Vagina (tissue), 2 donors: Measurements from ENCODE around the gene CRACDL. TPM values are rescaled to one million over a fixed set of nuclear protein-coding genes. Genes with fewer than 3 reads are reported as not detected.

Source experiments
- DNase-seq, 2 donors: peaks; one replicate each; pipeline ENCODE4 v3.0.0-alpha.2; 2017; ENCODE audit errors: extremely low spot score in 2 of 2
- H3K27ac ChIP-seq: fragments of 200-600 bp; sonication (generic); one replicate; pipeline ENCODE4 v1.5.1; 2019
- H3K27me3 ChIP-seq: fragments of 200-600 bp; sonication (generic); one replicate; pipeline ENCODE4 v1.5.1; 2019
- H3K36me3 ChIP-seq, 2 donors: fragments of 200-600 bp; sonication (generic); one replicate each; pipeline ENCODE4 v1.5.1; 2017 to 2019
- H3K4me1 ChIP-seq: fragments of 200-600 bp; sonication (generic); one replicate; pipeline ENCODE4 v1.5.1; 2019
- H3K4me3 ChIP-seq, 2 donors: fragments of 200-600 bp; sonication (generic); 1 replicate in 1 of 2; 2 replicates in 1 of 2; pipeline ENCODE4 v1.5.1; 2016 to 2019
- H3K9me3 ChIP-seq: fragments of 200-600 bp; sonication (generic); one replicate; pipeline ENCODE4 v1.5.1; 2019
- POLR2A ChIP-seq, 2 donors: fragments of 450-650 bp; IDR thresholded peaks; one replicate each; pipeline ENCODE4 v1.6.1; 2017; ENCODE audit warnings: antibody characterized with exemption in 2 of 2, mild to moderate bottlenecking in 2 of 2, moderate library complexity in 2 of 2
- POLR2AphosphoS5 ChIP-seq, 2 donors: sonication (generic); formaldehyde crosslinking; IDR thresholded peaks; one replicate each; pipeline ENCODE4 v1.9.0; 2017; ENCODE audit warnings: antibody characterized with exemption in 2 of 2, mild to moderate bottlenecking in 2 of 2, low read depth in 1 of 2; ENCODE audit not compliant: insufficient read depth in 1 of 2
- intact Hi-C: fragments of 100-400 bp; cut with DNase I; formaldehyde crosslinking; loops from one replicate; pipeline ENCODE4 v1.15.1; 2023
- small RNA-seq: library from RNA; depleted of rRNA; stranded (forward); fragments of <200 nt; gene quantifications from one replicate; pipeline ENCODE3, GENCODE V24; 2016
- total RNA-seq: library from RNA; depleted of rRNA; stranded (reverse); fragments of >200 nt; gene quantifications from one replicate; pipeline ENCODE4 v1.2.3, GENCODE V29; 2016
- TF ChIP-seq, protein P1 (sequence below), 3 experiments: fragments of 450-650 bp in 2 of 3; fragments of 200-600 bp in 1 of 3; sonication (generic) in 1 of 3; IDR thresholded peaks; one replicate each; pipeline ENCODE4 v1.5.1; 2017 to 2019; ENCODE audit warnings: antibody characterized with exemption in 3 of 3, mild to moderate bottlenecking in 2 of 3, moderate library complexity in 2 of 3

Gene CRACDL
- total RNA-seq, 1 donor from 2014 or later: 6.4 TPM

DNA sequence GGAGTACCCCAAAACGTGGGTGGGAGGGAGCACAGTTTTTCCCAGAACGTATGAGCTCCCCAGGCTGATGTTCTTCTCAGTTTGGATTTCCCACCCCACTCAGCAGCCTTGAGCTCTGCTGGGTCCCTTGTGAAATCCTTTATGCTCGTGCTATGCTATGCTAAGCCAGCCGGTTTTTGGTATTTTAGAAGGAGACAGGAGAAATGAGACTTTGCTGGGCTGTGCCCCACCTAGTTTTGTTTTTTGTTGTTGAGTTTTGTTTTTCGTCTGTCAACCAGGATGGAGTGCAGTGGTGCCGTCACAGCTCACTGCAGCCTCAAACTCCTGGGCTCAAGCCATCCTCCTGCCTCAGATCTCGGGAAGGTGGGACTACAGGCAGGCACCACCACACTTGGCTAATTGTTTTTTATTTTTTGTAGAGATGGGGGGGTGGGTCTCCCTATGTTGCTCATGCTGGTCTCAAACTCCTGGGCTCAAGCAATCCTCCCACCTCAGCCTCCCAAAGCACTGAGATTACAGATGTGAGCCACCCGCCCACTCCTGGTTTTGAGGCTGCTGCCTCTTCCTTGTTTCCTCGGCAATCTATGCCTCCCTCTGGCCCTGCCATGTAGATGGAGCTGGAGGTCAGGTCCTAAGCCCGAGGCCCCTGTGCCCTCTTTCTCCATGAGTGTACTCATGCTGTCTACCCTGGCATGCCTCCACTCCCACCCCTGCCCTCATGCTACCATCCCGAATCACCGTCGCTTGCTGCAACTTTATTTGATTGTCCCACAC, 187.5 kb downstream of the CRACDL start:
- intact Hi-C loops: no loop called here

DNA sequence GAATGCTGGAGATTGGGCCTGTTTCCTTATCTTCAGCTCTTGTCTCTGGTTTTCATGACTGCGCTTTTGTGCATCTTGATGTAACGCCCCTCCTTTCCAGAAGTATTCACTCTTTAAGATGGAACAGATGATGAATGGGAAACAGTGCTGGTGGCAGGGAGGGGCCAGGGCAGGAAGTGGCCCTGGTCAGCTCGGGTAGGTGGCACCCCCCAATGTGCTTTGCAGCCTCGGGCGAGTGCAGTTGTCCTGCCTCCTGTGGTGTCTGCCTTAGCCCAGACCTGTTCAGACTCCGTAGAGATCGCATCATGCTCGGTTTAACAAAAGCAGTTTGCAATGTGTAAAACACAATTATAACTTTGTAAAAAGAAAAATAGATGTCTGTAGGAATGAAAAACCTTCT, 188.1 kb downstream of the CRACDL start:
- H3K4me3 ChIP-seq: no peak overlapping the region
- no peaks in the 10 kb centered on the region for H3K27me3 ChIP-seq
- TF ChIP-seq, protein P1, sequence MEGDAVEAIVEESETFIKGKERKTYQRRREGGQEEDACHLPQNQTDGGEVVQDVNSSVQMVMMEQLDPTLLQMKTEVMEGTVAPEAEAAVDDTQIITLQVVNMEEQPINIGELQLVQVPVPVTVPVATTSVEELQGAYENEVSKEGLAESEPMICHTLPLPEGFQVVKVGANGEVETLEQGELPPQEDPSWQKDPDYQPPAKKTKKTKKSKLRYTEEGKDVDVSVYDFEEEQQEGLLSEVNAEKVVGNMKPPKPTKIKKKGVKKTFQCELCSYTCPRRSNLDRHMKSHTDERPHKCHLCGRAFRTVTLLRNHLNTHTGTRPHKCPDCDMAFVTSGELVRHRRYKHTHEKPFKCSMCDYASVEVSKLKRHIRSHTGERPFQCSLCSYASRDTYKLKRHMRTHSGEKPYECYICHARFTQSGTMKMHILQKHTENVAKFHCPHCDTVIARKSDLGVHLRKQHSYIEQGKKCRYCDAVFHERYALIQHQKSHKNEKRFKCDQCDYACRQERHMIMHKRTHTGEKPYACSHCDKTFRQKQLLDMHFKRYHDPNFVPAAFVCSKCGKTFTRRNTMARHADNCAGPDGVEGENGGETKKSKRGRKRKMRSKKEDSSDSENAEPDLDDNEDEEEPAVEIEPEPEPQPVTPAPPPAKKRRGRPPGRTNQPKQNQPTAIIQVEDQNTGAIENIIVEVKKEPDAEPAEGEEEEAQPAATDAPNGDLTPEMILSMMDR (IDR thresholded peaks at IDR 0.05): no peak
- no peak for TF ChIP-seq POLR2AphosphoS5 (IDR thresholded peaks at IDR 0.05; ENCODE audit: insufficient read depth in 1 of 2, low read depth in 1 of 2)
- TF ChIP-seq POLR2A (IDR thresholded peaks at IDR 0.05): no peak
- no peaks in the 10 kb centered on the region for H3K9me3 ChIP-seq
- DNase-seq: no peak
- peaks cover 3% of the 10 kb centered on the region for H3K4me1 ChIP-seq
- H3K27ac ChIP-seq: no peak overlapping the region
- intact Hi-C loops: no loop called here
- no peaks in the 10 kb centered on the region for H3K36me3 ChIP-seq

More for the DNA sequence above, 187.5 kb downstream of the CRACDL start:
- Histone ChIP-seq H3K4me3 (no peak overlapping the region), H3K27me3 (no peaks in the 10 kb centered on the region), H3K36me3 (no peaks in the 10 kb centered on the region), H3K4me1 (peaks cover 3% of the 10 kb centered on the region), H3K27ac (no peak overlapping the region), H3K9me3 (no peaks in the 10 kb centered on the region)
- TF ChIP-seq, protein P1 (IDR thresholded peaks at IDR 0.05): no peak
- TF ChIP-seq POLR2AphosphoS5 (IDR thresholded peaks at IDR 0.05; ENCODE audit: insufficient read depth in 1 of 2, low read depth in 1 of 2): no peak
- TF ChIP-seq POLR2A (IDR thresholded peaks at IDR 0.05): no peak
- no peak for DNase-seq

DNA sequence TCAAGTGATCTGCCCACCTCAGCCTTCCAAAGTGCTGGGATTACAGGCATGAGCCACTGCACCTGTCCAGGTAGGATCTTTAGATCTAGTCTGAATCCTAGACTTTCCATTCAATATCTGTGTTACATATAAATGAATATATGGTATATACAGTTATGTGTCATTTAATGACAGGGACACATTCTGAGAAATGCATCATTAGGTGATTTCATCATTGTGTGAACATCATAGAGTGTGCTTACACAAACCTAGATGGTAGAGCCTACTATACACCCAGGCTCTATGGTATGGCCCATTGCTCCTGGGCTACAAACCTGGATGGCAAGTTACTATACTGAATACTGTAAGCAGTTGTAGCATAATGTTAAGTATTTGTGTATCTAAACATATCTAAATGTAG, 189.6 kb downstream of the CRACDL start:
- no peak for DNase-seq
- no peak overlapping the region for H3K27ac ChIP-seq
- TF ChIP-seq, protein P1 (IDR thresholded peaks at IDR 0.05): no peak
- no peak for TF ChIP-seq POLR2A (IDR thresholded peaks at IDR 0.05)
- no peak for TF ChIP-seq POLR2AphosphoS5 (IDR thresholded peaks at IDR 0.05; ENCODE audit: insufficient read depth in 1 of 2, low read depth in 1 of 2)

DNA sequence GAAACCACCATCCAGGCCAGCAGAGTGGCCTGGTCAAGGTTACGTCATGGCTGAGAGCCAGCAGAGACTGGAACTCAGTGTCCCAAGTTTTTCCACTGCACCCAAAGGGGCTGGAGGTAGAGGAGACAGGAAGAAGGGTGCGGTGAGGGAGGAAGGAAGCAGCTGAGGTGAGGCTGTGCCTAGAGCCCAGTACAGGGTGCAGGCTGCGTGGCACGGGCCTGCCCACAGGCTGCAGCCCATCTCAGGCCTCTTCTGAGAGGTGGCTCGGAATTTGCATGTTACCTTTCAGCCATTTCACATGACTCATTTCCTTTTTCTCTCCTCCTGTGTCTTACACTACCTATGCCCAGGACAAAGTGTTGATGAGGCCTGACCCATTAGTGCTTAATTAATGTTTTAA, 191.4 kb downstream of the CRACDL start:
- TF ChIP-seq POLR2AphosphoS5 (IDR thresholded peaks at IDR 0.05; ENCODE audit: insufficient read depth in 1 of 2, low read depth in 1 of 2): no peak
- TF ChIP-seq, protein P1 (IDR thresholded peaks at IDR 0.05): no peak
- no peak for TF ChIP-seq POLR2A (IDR thresholded peaks at IDR 0.05)
- Histone ChIP-seq H3K27me3 (no peaks in the 10 kb centered on the region), H3K4me1 (peaks cover 3% of the 10 kb centered on the region), H3K27ac (no peak overlapping the region), H3K9me3 (no peaks in the 10 kb centered on the region), H3K36me3 (no peaks in the 10 kb centered on the region), H3K4me3 (no peak overlapping the region)
- no peak for DNase-seq
- intact Hi-C loops: no loop called here

More for the DNA sequence above, 189.6 kb downstream of the CRACDL start:
- Histone ChIP-seq H3K9me3 (no peaks in the 10 kb centered on the region), H3K4me1 (peaks cover 3% of the 10 kb centered on the region), H3K4me3 (no peak overlapping the region), H3K27me3 (no peaks in the 10 kb centered on the region), H3K36me3 (no peaks in the 10 kb centered on the region)
- intact Hi-C loops: no loop called here

Small RNAs within 50 kb of the gene (small RNA-seq; reads per million reads assigned to genes)
- gene RNU4-84P: not detected
- not detected for gene RNU7-46P

Other genes with a start within 250 kb of the CRACDL start
- 20.6 TPM for gene MGAT4A, start 205.1 kb downstream of the CRACDL start, total RNA-seq
- not detected for gene C2orf15, start 205.5 kb upstream of the CRACDL start, total RNA-seq
- gene TSGA10, start 218.7 kb upstream of the CRACDL start, total RNA-seq: 3.7 TPM
- 3.9 TPM for gene LIPT1, start 218.7 kb upstream of the CRACDL start, total RNA-seq
- gene MITD1, start 244.8 kb upstream of the CRACDL start, total RNA-seq: 23.3 TPM
- 27.0 TPM for gene MRPL30, start 245.0 kb upstream of the CRACDL start, total RNA-seq